GM12878 (cell line): ENCODE measurements around the gene SPINK9. TPM values are rescaled to one million over a fixed set of nuclear protein-coding genes. Genes with fewer than 3 reads are reported as not detected.
A peak's percentile ranks its signal among the peaks of the same experiment; 100 is the strongest.

Experiments used
- ATAC-seq: fragments of 200-7000 bp; cut with Tn5 transposase; 3 replicates; pipeline ENCODE4 v1.9.1; 2020; ENCODE audit warnings: mild to moderate bottlenecking, moderate library complexity
- BruUV-seq: library from RNA; stranded (reverse); fragments of 400-500 nt; replicated peaks from 2 replicates; lab custom pipeline; 2021; lab: Mats Ljungman, UMichigan
- CTCF ChIA-PET: fragments of 300-600 bp; sonication (Branson Sonifier 250); formaldehyde crosslinking; extraction: SDS; loops from one replicate; lab custom pipeline; 2021; ENCODE audit warnings: inconsistent platforms; lab: Yijun Ruan, JAX
- POLR2A ChIA-PET: fragments of 350-600 bp; formaldehyde crosslinking; extraction: SDS; loops from one replicate; lab custom pipeline; 2021; ENCODE audit warnings: inconsistent platforms; lab: Charles Lee
- RAD21 ChIA-PET: fragments of 300-600 bp; sonication (Branson Sonifier 250); formaldehyde crosslinking; loops from one replicate; lab custom pipeline; 2023; ENCODE audit warnings: antibody characterized with exemption; ENCODE audit not compliant: unreplicated experiment; lab: Charles Lee
- SMC1A ChIA-PET: fragments of 300-600 bp; sonication (Branson Sonifier 250); formaldehyde crosslinking; loops from one replicate; lab custom pipeline; 2023; ENCODE audit not compliant: unreplicated experiment, uncharacterized antibody; lab: Charles Lee
- DNase-seq: peaks from one replicate; pipeline ENCODE4 v3.0.0-alpha.2; 2011; ENCODE audit warnings: low read depth, low spot score
- FAIRE-seq: peaks from 3 replicates; lab custom pipeline; 2011; peaks lifted over from hg19 to GRCh38; lab: Jason Lieb, UNC
- H2AFZ ChIP-seq: 2 replicates; pipeline ENCODE4 v1.6.0; 2011; ENCODE audit warnings: low read depth, low read length, control low read depth; ENCODE audit not compliant: control insufficient read depth
- H3K27ac ChIP-seq: 2 replicates; pipeline ENCODE4 v1.5.1; 2011; ENCODE audit warnings: control low read depth; ENCODE audit not compliant: control insufficient read depth, insufficient read depth
- H3K27me3 ChIP-seq, 2 experiments: replicated peaks in 1 of 2; 2 replicates each; pipeline versions ENCODE4 v1.6.0 to v1.6.1; 2011; ENCODE audit warnings: low read length in 1 of 2; ENCODE audit not compliant: control insufficient read depth in 2 of 2, insufficient read depth in 2 of 2
- H3K36me3 ChIP-seq, 2 experiments: 2 replicates each; pipeline ENCODE4 v1.5.1; 2011; ENCODE audit warnings: low read length in 1 of 2; ENCODE audit not compliant: control insufficient read depth in 2 of 2, insufficient read depth in 2 of 2
- H3K4me1 ChIP-seq: 2 replicates; pipeline ENCODE4 v1.6.1; 2011; ENCODE audit warnings: mild to moderate bottlenecking, low read length, moderate library complexity, mixed read lengths; ENCODE audit not compliant: control insufficient read depth, insufficient read depth
- H3K4me2 ChIP-seq: 2 replicates; pipeline ENCODE4 v1.6.0; 2011; ENCODE audit warnings: control low read depth; ENCODE audit not compliant: control insufficient read depth, insufficient read depth
- H3K4me3 ChIP-seq: fragments of 200-600 bp; sonication (generic); 2 replicates; pipeline ENCODE4 v1.5.1; 2016
- H3K79me2 ChIP-seq: 2 replicates; pipeline ENCODE4 v1.6.0; 2011; ENCODE audit warnings: low read length; ENCODE audit not compliant: control insufficient read depth, insufficient read depth
- H3K9ac ChIP-seq: 2 replicates; pipeline ENCODE4 v1.8.0; 2011; ENCODE audit warnings: low read length, control low read depth, mixed read lengths; ENCODE audit not compliant: control insufficient read depth, insufficient read depth
- H3K9me3 ChIP-seq: replicated peaks from 3 replicates; pipeline ENCODE4 v1.5.1; 2011; ENCODE audit warnings: mild to moderate bottlenecking, low read length; ENCODE audit not compliant: control insufficient read depth, insufficient read depth
- H4K20me1 ChIP-seq: 2 replicates; pipeline ENCODE4 v1.6.0; 2011; ENCODE audit not compliant: control insufficient read depth, insufficient read depth
- BACH1 ChIP-seq: fragments of 450-650 bp; IDR thresholded peaks from 2 replicates; pipeline ENCODE4 v1.6.1; 2017; ENCODE audit warnings: mild to moderate bottlenecking, borderline replicate concordance
- CHD2 ChIP-seq: IDR thresholded peaks from 2 replicates; pipeline ENCODE4 v1.6.1; 2011; ENCODE audit warnings: low read depth, low read length, improper control_type of control experiment, borderline replicate concordance
- CREB1 ChIP-seq: IDR thresholded peaks from 2 replicates; pipeline ENCODE4 v1.6.1; 2012; ENCODE audit warnings: low read depth, mild to moderate bottlenecking, inconsistent platforms
- CREM ChIP-seq: IDR thresholded peaks from 2 replicates; pipeline ENCODE4 v1.6.1; 2014; ENCODE audit warnings: antibody characterized with exemption, low read depth
- FOS ChIP-seq: IDR thresholded peaks from 3 replicates; pipeline ENCODE4 v1.6.1; 2011; ENCODE audit warnings: borderline replicate concordance; ENCODE audit not compliant: insufficient read length; ENCODE audit errors: extremely low read depth
- HCFC1 ChIP-seq: fragments of 150-350 bp; IDR thresholded peaks from 2 replicates; pipeline ENCODE4 v1.6.1; 2014; ENCODE audit warnings: low read length
- JUNB ChIP-seq: IDR thresholded peaks from 2 replicates; pipeline ENCODE4 v1.6.1; 2016; ENCODE audit warnings: antibody characterized with exemption, mild to moderate bottlenecking
- KLF5 ChIP-seq: fragments of 450-650 bp; IDR thresholded peaks from 2 replicates; pipeline ENCODE4 v1.6.1; 2014; ENCODE audit warnings: mild to moderate bottlenecking; ENCODE audit not compliant: partially characterized antibody
- LARP7 ChIP-seq: fragments of 450-650 bp; IDR thresholded peaks from 2 replicates; pipeline ENCODE4 v1.6.1; 2017; ENCODE audit warnings: mild to moderate bottlenecking
- MXI1 ChIP-seq: fragments of 150-350 bp; IDR thresholded peaks from 2 replicates; pipeline ENCODE4 v1.6.1; 2011; ENCODE audit warnings: low read depth, mild to moderate bottlenecking, inconsistent platforms, low read length, improper control_type of control experiment
- NFIC ChIP-seq: IDR thresholded peaks from 2 replicates; pipeline ENCODE4 v1.6.1; 2012; ENCODE audit warnings: low read depth, mild to moderate bottlenecking, inconsistent platforms, low read length, moderate library complexity
- PKNOX1 ChIP-seq: fragments of 450-650 bp; IDR thresholded peaks from 2 replicates; pipeline ENCODE4 v1.6.1; 2016; ENCODE audit warnings: mild to moderate bottlenecking
- POU2F2 ChIP-seq: IDR thresholded peaks from 3 replicates; pipeline ENCODE4 v1.6.1; 2011; ENCODE audit warnings: low read depth, mild to moderate bottlenecking, low read length, borderline replicate concordance
- RAD21 ChIP-seq: IDR thresholded peaks from 2 replicates; pipeline ENCODE4 v1.6.1; 2011; ENCODE audit warnings: mild to moderate bottlenecking, low read depth, low read length, moderate library complexity; ENCODE audit not compliant: insufficient read depth
- RAD51 ChIP-seq: fragments of 450-650 bp; IDR thresholded peaks from 2 replicates; pipeline ENCODE4 v1.6.1; 2016; ENCODE audit warnings: moderate library complexity, mild to moderate bottlenecking, inconsistent platforms
- SIN3A ChIP-seq: IDR thresholded peaks from 2 replicates; pipeline ENCODE4 v1.6.1; 2012; ENCODE audit warnings: low read depth, low read length, improper control_type of control experiment
- SMAD5 ChIP-seq: IDR thresholded peaks from 2 replicates; pipeline ENCODE4 v1.6.1; 2016; ENCODE audit warnings: antibody characterized with exemption, low read depth
- STAT3 ChIP-seq: IDR thresholded peaks from 2 replicates; pipeline ENCODE4 v1.6.1; 2011; ENCODE audit warnings: low read depth, low read length, improper control_type of control experiment
- TARDBP ChIP-seq: IDR thresholded peaks from 2 replicates; pipeline ENCODE4 v1.6.1; 2016; ENCODE audit warnings: borderline replicate concordance
- TCF7 ChIP-seq: IDR thresholded peaks from 2 replicates; pipeline ENCODE4 v1.6.1; 2014; ENCODE audit warnings: antibody characterized with exemption, borderline replicate concordance
- WRNIP1 ChIP-seq: IDR thresholded peaks from 2 replicates; pipeline ENCODE4 v1.6.1; 2011; ENCODE audit warnings: low read depth, low read length, improper control_type of control experiment, borderline replicate concordance
- ZBED1 ChIP-seq: IDR thresholded peaks from 2 replicates; pipeline ENCODE4 v1.6.1; 2016; ENCODE audit warnings: borderline replicate concordance
- ZNF207 ChIP-seq: fragments of 450-650 bp; IDR thresholded peaks from 2 replicates; pipeline ENCODE4 v1.6.1; 2014; ENCODE audit warnings: antibody characterized with exemption, mild to moderate bottlenecking, borderline replicate concordance
- ZNF622 ChIP-seq: fragments of 450-650 bp; IDR thresholded peaks from 2 replicates; pipeline ENCODE4 v1.6.1; 2017; ENCODE audit warnings: mild to moderate bottlenecking, inconsistent platforms
- ZSCAN29 ChIP-seq: fragments of 450-650 bp; IDR thresholded peaks from 2 replicates; pipeline ENCODE4 v1.6.1; 2017; ENCODE audit warnings: mild to moderate bottlenecking, moderate library complexity
- WGBS: methylation state at CpG from one replicate; pipeline ENCODE4 v1.1.6; 2016; ENCODE audit warnings: low lambda C conversion rate; ENCODE audit not compliant: insufficient replicate concordance, insufficient coverage; ENCODE audit errors: missing lambda C conversion rate; 5-methylcytosine and 5-hydroxymethylcytosine counted together
- in situ Hi-C: fragments of 300-500 bp; cut with MboI; formaldehyde crosslinking; loops from 9 replicates; pipeline ENCODE4 v1.14.3; 2018; ENCODE audit warnings: mixed read lengths
- intact Hi-C: fragments of 100-400 bp; cut with micrococcal nuclease; formaldehyde crosslinking; loops from one replicate; pipeline ENCODE4 v1.14.2; 2022; ENCODE audit not compliant: unreplicated experiment
- polyA plus RNA-seq, 11 experiments: library from polyadenylated mRNA; depleted of rRNA in 4 of 11; unstranded in 6 of 11; stranded (reverse) in 5 of 11; fragments of >200 nt; fragmentation: Nextera tagmentation in 4 of 11; fragmentation: Illumina TruSeq in 1 of 11; extraction: Ambion mirVana in 4 of 11; extraction: Trizol in 1 of 11; gene quantifications; 1 replicate in 1 of 11; 2 replicates in 10 of 11; pipeline versions ENCODE4 v1.2.1 to v1.2.3, GENCODE V29; 2011 to 2016; ENCODE audit warnings: inconsistent platforms in 2 of 11, missing spikeins in 2 of 11, low read depth in 1 of 11
- total RNA-seq, 4 experiments: library from RNA; depleted of rRNA in 3 of 4; stranded (reverse); fragments of >200 nt in 3 of 4; fragmentation: Illumina TruSeq in 1 of 4; extraction: Trizol in 1 of 4; gene quantifications; 2 replicates each; pipeline versions ENCODE4 v1.2.1 to v1.2.3, GENCODE V29; 2013 to 2021
- TF ChIP-seq, protein P1 (sequence below): fragments of 450-650 bp; conservative IDR thresholded peaks from 2 replicates; pipeline ENCODE4 v1.6.1; 2017; ENCODE audit warnings: mild to moderate bottlenecking, moderate library complexity

SPINK9 gene
- total and polyA plus RNA-seq, 10 of the 15 experiments (the other 5 are each of a cell fraction or from before 2014, with no cell fraction given), result not detected

- ATAC-seq (peak; percentile 90), DNase-seq (no peak), FAIRE-seq (no peak)
- ChIA-PET CTCF (interaction anchor here (0.7 to 2.8 kb wide), 18 partner anchors 8 to 488 kb away, joined by 3 to 40 read pairs (median 4); partner anchors contain the start of gene FBXO38), RAD21 (interaction anchor here (0.8 to 1.9 kb wide), 5 partner anchors 9 to 424 kb away, joined by 3 to 13 read pairs (median 4); partner anchors contain the start of gene FBXO38), POLR2A (no interaction called here), SMC1A (interaction anchor here (0.6 to 1.9 kb wide), 10 partner anchors 8 to 425 kb away, joined by 3 to 7 read pairs (median 4); no protein-coding TSS in a partner anchor)
- 60% methylated on average over 3 of the region's 3 CpGs for WGBS
- H3K4me3 ChIP-seq, result no peak overlapping the region
- no peaks in the 10 kb centered on the region for H3K4me1 ChIP-seq
- no peaks in the 10 kb centered on the region for H4K20me1 ChIP-seq
- no TSS peak for BruUV-seq
- H3K36me3 ChIP-seq, result no peaks in the 10 kb centered on the region
- H3K27me3 ChIP-seq, result no peaks in the 10 kb centered on the region
- H3K4me2 ChIP-seq, result no peak overlapping the region
- no peaks in the 10 kb centered on the region for H3K79me2 ChIP-seq
- in situ Hi-C loops (loop anchor here (10.0 kb wide), 1 partner anchor 190 kb away; no protein-coding TSS in a partner anchor), intact Hi-C loops (loop anchor here (1.0 to 5.0 kb wide), 3 partner anchors 83 to 426 kb away; no protein-coding TSS in a partner anchor)
- H3K9ac ChIP-seq, result no peak overlapping the region
- H3K27ac ChIP-seq, result no peak overlapping the region
- peaks cover 9% of the 10 kb centered on the region for H3K9me3 ChIP-seq
- H2AFZ ChIP-seq, result no peak overlapping the region
- TF ChIP-seq ZNF207 (no peak), WRNIP1 (no peak), JUNB (no peak), FOS (no peak), KLF5 (no peak), RAD21 (peak; percentile 74), ZBED1 (no peak), LARP7 (no peak), NFIC (no peak), POU2F2 (no peak), MXI1 (no peak), PKNOX1 (no peak), SMAD5 (no peak), STAT3 (no peak), ZSCAN29 (no peak), TCF7 (no peak), CHD2 (no peak), BACH1 (no peak), ZNF622 (no peak), HCFC1 (no peak), TARDBP (no peak), SIN3A (no peak), CREB1 (no peak), RAD51 (peak; percentile 33; the same call in 1 of the 2 replicates), CREM (no peak)
- TF ChIP-seq, protein P1, sequence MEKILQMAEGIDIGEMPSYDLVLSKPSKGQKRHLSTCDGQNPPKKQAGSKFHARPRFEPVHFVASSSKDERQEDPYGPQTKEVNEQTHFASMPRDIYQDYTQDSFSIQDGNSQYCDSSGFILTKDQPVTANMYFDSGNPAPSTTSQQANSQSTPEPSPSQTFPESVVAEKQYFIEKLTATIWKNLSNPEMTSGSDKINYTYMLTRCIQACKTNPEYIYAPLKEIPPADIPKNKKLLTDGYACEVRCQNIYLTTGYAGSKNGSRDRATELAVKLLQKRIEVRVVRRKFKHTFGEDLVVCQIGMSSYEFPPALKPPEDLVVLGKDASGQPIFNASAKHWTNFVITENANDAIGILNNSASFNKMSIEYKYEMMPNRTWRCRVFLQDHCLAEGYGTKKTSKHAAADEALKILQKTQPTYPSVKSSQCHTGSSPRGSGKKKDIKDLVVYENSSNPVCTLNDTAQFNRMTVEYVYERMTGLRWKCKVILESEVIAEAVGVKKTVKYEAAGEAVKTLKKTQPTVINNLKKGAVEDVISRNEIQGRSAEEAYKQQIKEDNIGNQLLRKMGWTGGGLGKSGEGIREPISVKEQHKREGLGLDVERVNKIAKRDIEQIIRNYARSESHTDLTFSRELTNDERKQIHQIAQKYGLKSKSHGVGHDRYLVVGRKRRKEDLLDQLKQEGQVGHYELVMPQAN, result no peak
Observed at GRCh38 chr5:148374690-148375360, 39.5 kb downstream of the SPINK9 start.
